Left ventricle myocardium superior (tissue), 1 donor: ENCODE measurements around the gene GTF3C5. TPM values are rescaled to one million over a fixed set of nuclear protein-coding genes. Genes with fewer than 3 reads are reported as not detected.
A peak's percentile ranks its signal among the peaks of the same experiment; 100 is the strongest.
"Not testable (repeated sequence)": the region's sequence is repeated elsewhere in the genome, so short reads cannot be mapped to it uniquely, and the experiment has no call there.

ENCODE experiments used
- ATAC-seq: fragments of 200-7000 bp; cut with Tn5 transposase; one replicate; pipeline ENCODE4 v1.9.1; 2020; ENCODE audit warnings: mild to moderate bottlenecking, moderate library complexity
- DNase-seq: peaks from one replicate; pipeline ENCODE4 v3.0.0-alpha.2; 2020
- intact Hi-C: fragments of 100-400 bp; cut with micrococcal nuclease; formaldehyde crosslinking; loops from one replicate; pipeline ENCODE4 v1.11.0; 2022
- total RNA-seq: library from RNA; stranded (reverse); fragmentation: NEBNext Ultra II Directional; extraction: Animal tissue kit (Norgen Biotek cat#: 25700); gene quantifications from one replicate; pipeline ENCODE4 v1.2.1, GENCODE V29; 2021
- donor health status: DM: no; HTN: yes; CAD: no; lungs with severe emphysema.

The GTF3C5 gene
- total RNA-seq, 1 donor from 2014 or later, result 60.8 TPM

DNA sequence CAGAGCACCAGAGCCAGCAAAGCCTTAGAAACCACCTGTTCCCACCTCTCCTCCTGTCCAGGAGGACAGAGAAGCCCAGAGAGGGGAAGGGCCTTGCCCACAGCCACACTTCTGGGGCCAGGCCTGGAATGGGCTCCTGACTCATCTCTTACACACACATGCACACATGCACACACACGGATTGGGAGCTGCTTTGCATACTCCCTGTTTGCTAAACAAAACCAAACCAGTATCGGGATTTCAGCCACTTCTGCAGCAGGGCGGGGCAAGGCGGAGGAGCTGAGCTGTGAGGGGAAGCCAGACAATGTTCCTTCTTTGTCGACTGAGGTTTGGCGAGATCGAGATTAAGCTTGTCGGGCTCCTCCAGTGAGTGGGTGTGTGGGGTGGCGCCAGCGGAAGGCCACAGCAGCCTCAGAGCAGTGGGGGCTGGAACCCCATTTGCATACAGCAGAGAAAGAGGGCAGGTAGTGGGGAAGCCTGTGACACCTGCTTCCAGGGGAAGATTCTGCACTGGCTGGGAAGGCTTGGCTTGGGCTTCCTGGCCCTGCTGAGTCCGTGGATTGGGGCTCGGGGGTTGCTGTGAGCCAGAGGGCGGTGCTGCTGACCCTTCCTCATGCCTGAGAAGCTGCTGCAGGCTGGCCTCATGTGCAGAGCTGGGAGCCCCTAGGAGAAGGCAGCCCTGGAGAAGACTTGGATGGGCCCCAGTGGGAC, 36.2 kb upstream of the GTF3C5 start:
- intact Hi-C loops, result no loop called here
- ATAC-seq (no peak), DNase-seq (no peak)

DNA sequence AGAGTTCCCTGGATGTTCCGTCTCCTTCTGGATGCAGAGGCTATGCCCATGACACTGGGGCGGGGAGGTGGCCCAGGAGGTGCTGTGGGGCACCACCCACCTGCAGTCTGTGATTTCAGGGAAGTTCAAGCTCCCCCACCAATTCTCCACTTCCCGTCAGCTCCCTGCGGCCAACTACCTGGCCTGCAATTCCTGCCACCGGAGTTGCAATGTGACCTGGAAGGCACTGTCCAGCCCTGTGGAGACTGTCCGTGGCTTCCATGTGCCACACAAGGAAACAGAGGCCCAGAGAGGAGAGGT, 35.7 kb upstream of the GTF3C5 start:
- no peak for ATAC-seq
- intact Hi-C loops, result no loop called here
- no peak for DNase-seq

DNA sequence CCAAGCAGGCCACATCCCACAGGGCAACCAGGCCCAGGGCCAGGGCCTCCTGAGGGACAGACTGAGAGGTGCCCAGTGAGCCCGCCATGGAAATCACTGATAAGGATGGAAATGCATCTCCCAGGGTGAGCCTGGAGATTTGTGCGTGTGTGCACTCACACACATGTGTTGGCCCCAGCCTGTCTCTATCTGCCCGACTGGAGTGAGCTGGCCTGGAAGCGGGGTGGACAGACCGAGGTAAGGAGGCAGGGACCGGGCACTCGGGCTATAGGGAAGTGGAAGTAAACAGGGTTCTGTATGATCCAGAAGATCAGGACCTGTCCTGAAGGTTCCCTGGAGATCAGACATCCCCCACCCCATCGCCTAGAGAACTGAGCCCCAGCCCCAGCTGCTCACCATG, 34.9 kb upstream of the GTF3C5 start:
- intact Hi-C loops, result no loop called here
- ATAC-seq (no peak), DNase-seq (no peak)

DNA sequence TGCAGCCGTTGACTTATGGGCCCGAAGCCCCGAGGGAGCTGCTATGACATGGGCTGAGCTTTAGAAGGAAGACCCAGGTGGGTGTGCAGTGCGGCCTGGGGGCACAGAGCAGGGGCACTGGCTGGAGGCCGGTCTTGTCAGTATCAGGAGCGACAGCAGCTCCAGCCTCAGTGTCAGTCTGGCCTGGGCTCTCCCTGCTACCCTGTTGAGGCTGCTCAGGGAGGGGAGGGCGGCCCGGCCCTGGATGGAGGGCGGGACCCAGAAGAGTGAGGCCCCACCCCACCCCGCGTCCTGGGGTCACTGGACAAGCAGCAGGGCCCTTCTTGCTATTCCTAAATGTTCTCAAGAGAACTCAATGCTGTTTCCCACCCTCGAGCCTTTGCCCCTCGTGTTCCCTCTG, 34.3 kb upstream of the GTF3C5 start:
- DNase-seq (no peak), ATAC-seq (no peak)
- intact Hi-C loops, result no loop called here

- intact Hi-C loops, result no loop called here
- DNase-seq (no peak), ATAC-seq (no peak)
Measured at GRCh38 chr9:132997591-132997990, 33.2 kb upstream of the GTF3C5 start.

- ATAC-seq, DNase-seq, intact Hi-C loops: not testable (repeated sequence)
Measured at GRCh38 chr9:132998221-132998620, 32.6 kb upstream of the GTF3C5 start.

GRCh38 chr9:132998831-132999635, 31.8 kb upstream of the GTF3C5 start:
- intact Hi-C loops, result no loop called here
- DNase-seq (peak; percentile 56), ATAC-seq (peak; percentile 88)

- intact Hi-C loops, result no loop called here
- ATAC-seq, result no peak
- DNase-seq, result no peak
Measured at GRCh38 chr9:133002147-133003070, 28.4 kb upstream of the GTF3C5 start.

DNA sequence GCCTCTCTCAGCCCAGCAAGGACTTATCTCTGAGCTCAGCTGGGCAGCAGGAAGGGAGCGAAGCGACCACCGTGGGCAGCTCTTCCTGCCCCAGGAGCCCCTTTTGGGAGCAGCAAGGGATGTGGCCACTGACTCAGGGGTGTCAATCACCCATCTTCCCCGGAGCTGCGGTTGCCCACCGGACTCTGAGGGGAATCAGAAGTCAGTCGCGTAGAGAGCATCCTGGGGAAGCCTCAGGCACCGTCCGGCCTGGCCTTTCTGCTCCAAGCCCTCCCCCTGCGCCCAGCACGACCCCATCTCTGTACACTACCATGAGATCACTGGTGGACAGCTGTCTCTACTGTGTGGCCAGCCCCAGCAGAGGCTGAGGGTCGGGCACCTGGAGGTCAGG, 27.7 kb upstream of the GTF3C5 start:
- intact Hi-C loops, result no loop called here

GRCh38 chr9:133003671-133004090, 27.1 kb upstream of the GTF3C5 start:
- DNase-seq (no peak), ATAC-seq (no peak)
- intact Hi-C loops, result no loop called here

More for the DNA sequence above, 27.7 kb upstream of the GTF3C5 start:
- DNase-seq (no peak), ATAC-seq (no peak)

DNA sequence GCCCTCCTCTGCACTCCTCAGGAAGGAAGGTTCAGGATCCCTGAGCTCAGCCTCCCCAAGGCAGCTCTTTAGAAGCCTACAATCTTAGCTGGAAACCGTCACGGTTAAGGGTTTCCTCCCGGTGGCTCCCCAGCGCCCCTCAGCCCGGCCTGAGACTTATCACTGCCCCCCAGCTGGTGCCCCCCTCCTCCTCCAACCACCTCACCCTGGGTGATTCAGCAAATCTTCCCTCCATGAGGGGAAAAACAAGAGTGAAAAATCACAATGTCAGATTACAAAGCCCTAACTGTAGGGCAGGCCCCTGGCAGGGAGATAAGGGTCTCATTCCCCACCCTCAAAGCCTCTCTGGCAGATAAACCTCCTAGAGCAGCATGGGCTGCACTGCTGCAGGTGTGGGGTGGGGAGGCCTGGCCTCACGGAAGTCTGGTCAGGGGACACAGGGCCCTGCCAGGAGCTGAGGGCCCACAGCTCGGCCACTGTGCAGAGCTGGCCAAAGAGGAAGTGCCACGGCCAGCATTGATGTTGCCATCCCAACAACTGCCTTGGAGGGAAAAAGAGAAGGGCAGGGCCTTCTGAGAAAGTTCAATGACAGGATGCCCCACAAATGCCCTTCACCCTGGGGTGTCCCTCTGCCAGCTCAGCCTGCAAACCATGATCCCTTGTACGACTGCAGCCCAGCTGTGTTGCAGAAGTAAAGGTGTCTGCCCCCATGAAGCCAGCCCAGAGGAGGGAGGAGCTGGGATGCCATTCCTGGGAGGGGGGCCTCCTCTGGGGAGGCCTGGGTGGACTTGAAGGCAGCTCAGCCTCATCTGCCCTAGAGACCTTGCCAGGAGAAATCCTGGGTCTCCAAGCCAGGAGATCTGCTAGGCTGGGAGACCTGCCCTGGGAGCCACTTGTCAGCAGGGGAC, 26.5 kb upstream of the GTF3C5 start:
- no peak for ATAC-seq
- intact Hi-C loops, result no loop called here
- no peak for DNase-seq

DNA sequence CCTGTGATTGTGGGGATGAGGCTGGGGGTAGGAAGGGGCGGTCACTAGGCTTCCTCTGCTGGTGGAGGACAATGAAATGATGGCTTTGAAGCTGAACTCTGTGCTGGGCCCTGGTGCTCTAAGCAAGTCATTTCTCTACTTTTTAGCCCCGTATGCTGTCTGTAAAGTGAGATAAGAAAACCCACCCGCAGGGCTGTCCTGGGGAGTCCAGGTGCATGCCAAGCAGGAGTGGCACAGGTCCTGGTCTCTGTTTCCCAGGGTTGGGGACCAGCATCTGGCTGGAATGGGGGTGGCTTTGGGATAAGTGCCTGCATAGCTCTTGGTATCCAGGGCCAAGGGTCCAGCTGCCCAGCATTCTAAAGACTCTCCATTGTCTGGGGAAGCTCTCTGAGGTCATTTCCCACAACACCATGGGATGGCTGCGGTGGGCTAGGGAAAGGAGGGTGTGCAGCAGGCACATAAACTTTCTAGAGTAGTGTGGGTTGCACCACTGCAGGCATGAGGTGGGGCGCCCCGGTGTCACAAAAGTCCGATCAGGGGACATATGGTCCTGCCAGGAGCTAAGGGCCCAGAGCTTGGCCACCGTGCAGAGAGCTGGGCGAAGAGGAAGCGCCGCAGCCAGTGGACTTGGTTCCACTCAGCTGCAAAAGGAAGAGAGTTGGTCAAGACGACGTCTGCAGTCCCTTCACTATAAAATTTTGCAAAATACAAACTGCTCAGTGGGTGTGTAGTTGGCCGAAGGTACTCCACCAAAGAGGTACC, 25.6 kb upstream of the GTF3C5 start:
- intact Hi-C loops, result no loop called here
- ATAC-seq, result no peak
- DNase-seq, result no peak

DNA sequence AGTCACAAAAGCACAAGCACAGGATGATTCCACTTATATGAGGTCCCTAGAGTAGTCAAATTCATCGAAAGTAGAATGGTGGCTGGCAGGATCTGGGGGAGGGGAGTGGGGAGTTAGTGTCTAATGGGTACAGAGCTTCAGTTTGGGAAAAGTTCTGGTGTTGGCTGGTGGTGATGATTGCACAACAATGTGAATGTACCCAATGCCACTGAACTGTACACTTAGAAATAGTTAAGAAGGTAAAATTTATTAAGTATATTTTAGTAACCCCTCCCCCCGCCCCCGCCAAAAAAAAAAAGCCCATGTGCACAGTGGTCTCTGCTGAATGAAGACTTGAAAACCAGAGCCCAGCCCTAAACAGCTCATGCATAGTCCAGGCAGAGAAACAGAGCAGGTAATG, 24.8 kb upstream of the GTF3C5 start:
- intact Hi-C loops, result no loop called here
- no peak for ATAC-seq
- no peak for DNase-seq

GRCh38 chr9:133006731-133007352, 24.0 kb upstream of the GTF3C5 start:
- intact Hi-C loops, result no loop called here
- ATAC-seq (no peak), DNase-seq (no peak)

GRCh38 chr9:133008406-133008805, 22.4 kb upstream of the GTF3C5 start:
- no peak for ATAC-seq
- intact Hi-C loops, result no loop called here
- DNase-seq, result no peak

- DNase-seq (no peak), ATAC-seq (no peak)
- intact Hi-C loops, result no loop called here
Measured at GRCh38 chr9:133008824-133009223, 22.0 kb upstream of the GTF3C5 start.

DNA sequence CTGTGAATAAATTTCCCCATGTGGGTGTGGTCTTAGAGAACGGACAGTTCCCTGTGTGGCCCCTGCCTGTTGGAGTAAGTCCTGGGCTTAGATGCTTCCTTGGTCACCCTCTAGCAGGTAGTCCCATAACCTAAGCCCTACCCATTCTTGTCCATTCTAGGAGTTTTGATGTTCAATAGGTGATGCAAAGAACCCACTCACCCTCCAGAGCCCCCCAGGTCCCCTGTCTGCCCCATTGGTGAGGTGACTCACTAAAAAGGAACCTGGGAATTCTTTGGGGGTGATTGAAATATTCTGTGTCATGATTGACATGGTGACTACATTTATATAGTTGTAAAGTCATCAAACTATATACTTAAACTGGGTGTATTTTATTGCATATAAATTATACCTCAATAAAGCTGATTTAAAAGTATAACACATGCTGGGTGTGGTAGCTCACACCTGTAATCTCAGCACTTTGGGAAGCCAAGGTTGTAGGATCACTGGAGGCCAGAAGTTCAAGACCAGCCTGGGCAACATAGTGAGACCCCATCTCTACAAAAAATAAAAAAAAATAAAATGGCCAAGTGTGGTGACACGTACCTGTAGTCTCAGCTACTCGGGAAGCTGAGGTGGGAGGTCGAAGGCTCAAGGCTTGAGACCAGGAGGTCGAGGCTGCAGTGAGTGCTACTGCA, 20.8 kb upstream of the GTF3C5 start:
- intact Hi-C loops, result no loop called here
- ATAC-seq (no peak), DNase-seq (no peak)
